Stimulated activated CD8-positive, alpha-beta memory T cell treated with anti-CD3 and anti-CD28 coated beads, Interleukin-7, amount 100 ng/mL, for 24 hours (primary cell): ENCODE results near the gene KRTAP9-9.
"Not testable (repeated sequence)": the region's sequence is repeated elsewhere in the genome, so short reads cannot be mapped to it uniquely, and the experiment has no call there.

Source experiments
- DNase-seq: peaks from one replicate; pipeline ENCODE4 v3.0.0-alpha.2; 2020; ENCODE audit warnings: low read depth

Gene KRTAP9-9

GRCh38 chr17:41255381-41256290, at the start of gene KRTAP9-9:
Gene KRTAP9-9 (plus strand): TSS chr17:41255384.
- not testable (repeated sequence) for DNase-seq

- DNase-seq, result no peak
Observed at GRCh38 chr17:41211845-41212466, 43.2 kb upstream of the KRTAP9-9 start.

GRCh38 chr17:41212524-41213169, 42.5 kb upstream of the KRTAP9-9 start:
- no peak for DNase-seq

- DNase-seq, result no peak
Observed at GRCh38 chr17:41215681-41216080, 39.5 kb upstream of the KRTAP9-9 start.

GRCh38 chr17:41223821-41224220, 31.4 kb upstream of the KRTAP9-9 start:
- no peak for DNase-seq

GRCh38 chr17:41226051-41226450, 29.1 kb upstream of the KRTAP9-9 start:
- no peak for DNase-seq

DNA sequence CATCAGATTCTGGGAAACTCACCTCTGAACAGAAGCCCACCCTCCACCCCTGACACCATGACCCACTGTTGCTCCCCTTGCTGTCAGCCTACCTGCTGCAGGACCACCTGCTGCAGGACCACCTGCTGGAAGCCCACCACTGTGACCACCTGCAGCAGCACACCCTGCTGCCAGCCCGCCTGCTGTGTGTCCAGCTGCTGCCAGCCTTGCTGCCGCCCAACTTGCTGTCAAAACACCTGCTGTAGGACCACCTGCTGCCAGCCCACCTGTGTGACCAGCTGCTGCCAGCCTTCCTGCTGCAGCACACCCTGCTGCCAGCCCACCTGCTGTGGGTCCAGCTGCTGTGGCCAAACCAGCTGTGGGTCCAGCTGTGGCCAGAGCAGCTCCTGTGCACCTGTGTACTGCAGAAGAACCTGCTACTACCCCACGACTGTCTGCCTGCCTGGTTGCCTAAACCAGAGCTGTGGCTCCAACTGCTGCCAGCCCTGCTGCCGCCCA, 28.5 kb upstream of the KRTAP9-9 start, which contains the start of gene KRTAP9-2:
KRTAP9-2 (plus strand) TSS at position 51 of the 498 bp plus-strand sequence; CDS start at position 58, 7 bp downstream.
- DNase-seq, result not testable (repeated sequence)

- DNase-seq, result no peak
Observed at GRCh38 chr17:41230094-41230493, 25.1 kb upstream of the KRTAP9-9 start.

DNA sequence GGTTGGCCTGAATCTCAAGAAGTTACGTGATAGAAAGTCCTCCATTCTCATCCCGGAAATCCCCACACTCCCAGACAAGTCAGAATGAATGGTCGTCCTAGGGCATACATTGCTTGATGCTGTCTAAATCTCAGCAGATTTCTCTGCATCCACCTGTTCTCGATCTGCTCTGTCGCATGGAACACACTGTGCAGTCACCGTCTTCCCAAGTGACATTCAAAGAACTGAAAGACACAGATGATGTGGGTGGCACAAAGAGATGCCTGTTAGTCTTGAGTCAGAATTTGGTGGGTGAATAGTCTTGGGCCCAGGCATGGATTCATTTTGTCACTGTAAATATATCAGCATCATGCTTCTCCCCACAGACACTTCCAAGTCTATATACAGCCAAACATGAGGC, 23.5 kb upstream of the KRTAP9-9 start:
- no peak for DNase-seq

- DNase-seq, result not testable (repeated sequence)
Observed at GRCh38 chr17:41232399-41233105, 22.6 kb upstream of the KRTAP9-9 start, which contains the start of gene KRTAP9-3. Gene KRTAP9-3 (plus strand): TSS chr17:41232449. CDS start chr17:41232502, 53 bp downstream.

DNA sequence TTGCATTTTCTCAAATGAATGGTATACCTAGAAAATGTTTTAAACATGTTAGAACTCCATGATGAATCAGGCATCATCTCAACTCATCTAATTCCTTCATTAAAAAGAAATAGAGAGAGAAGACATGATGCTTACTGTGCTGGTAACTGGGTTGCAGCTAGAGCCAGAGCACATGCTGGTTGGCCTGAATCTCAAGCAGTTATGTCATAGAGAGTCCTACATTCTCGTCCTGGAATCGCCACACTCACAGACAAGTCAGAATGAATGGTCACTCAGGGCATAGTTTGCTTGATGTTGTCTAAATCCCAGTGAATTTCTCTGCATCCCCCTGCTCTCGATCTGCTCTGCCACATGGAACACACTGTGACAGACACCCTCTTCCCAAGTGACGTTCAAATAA, 18.1 kb upstream of the KRTAP9-9 start:
- DNase-seq, result not testable (repeated sequence)

DNA sequence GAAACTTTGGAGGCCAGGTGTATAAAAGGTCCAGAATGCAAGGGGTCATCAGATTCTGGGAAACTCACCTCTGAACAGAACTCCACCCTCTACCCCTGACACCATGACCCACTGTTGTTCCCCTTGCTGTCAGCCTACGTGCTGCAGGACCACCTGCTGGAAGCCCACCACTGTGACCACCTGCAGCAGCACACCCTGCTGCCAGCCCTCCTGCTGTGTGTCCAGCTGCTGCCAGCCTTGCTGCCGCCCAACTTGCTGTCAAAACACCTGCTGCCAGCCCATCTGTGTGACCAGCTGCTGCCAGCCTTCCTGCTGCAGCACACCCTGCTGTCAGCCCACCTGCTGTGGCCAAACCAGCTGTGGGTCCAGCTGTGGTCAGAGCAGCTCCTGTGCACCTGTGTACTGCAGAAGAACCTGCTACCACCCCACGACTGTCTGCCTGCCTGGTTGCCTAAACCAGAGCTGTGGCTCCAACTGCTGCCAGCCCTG, 17.2 kb upstream of the KRTAP9-9 start, which contains the start of gene KRTAP9-8:
KRTAP9-8 (plus strand) TSS at position 51 of the 489 bp plus-strand sequence; CDS start at position 104, 53 bp downstream.
- DNase-seq, result not testable (repeated sequence)

DNA sequence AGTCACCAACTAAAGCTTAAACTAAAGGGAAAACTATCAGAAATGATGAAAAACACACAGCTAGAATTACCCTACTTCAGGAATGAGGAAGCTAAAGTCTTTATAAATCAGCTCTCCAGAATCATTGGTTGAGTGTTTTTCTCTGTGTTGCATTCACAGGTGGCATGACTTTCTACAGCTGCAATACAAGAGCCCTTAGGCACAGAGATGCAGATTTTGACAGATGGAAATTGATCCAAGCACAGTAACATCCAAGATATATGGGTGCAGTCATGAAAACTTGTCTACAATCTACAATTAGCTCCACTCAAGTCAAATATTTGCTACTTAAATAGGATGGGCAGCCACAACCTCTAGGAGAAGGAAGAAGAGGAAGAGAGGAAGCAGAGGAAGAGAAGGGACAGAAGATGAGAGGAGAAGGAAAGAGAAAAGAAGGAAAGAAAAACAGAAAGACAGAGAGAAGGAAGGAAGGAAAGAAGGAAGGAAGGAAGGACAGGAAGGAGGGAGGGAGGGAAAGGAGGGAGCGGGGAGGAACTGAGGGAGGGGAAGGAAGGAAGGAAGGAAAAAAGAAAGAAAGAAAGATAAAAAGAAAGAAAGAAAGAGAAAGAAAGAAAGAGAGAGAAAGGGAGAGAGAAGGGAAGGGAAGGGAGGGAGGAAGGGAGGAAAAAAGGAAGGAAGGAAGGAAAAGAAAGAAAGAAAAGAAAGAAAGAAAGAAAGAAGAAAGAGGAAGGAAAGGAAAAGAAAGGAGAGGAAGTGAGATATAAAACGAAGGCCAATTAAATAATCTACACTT, 8.0 kb upstream of the KRTAP9-9 start:
- DNase-seq, result not testable (repeated sequence)

GRCh38 chr17:41249637-41250240, 5.4 kb upstream of the KRTAP9-9 start, which contains the start of gene KRTAP9-4:
Gene KRTAP9-4 (plus strand): TSS chr17:41249687. CDS start chr17:41249721, 34 bp downstream.
- not testable (repeated sequence) for DNase-seq

DNA sequence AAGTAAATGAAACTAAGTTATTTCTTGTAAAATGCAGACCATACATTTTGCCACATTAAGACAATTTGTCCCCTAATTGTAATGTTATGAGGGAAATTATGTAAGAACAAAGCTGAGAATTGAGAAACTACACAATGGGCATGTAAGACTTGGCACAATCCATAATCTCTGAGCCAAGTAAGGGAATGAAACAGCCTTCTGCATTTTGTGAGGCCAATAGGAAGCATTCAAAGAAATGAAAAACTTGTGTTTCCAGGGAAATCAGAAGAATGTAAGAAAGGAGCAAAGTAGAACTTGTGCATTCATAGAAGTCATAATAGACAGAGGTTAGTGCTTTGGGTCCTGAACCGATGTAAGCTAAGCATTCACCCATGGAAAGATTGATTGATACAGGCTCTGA, 3.9 kb upstream of the KRTAP9-9 start:
- DNase-seq, result no peak

GRCh38 chr17:41254861-41255260, 323 bp upstream of the KRTAP9-9 start:
- no peak for DNase-seq

- no peak for DNase-seq
Observed at GRCh38 chr17:41256291-41256685, 1.1 kb downstream of the KRTAP9-9 start.

DNA sequence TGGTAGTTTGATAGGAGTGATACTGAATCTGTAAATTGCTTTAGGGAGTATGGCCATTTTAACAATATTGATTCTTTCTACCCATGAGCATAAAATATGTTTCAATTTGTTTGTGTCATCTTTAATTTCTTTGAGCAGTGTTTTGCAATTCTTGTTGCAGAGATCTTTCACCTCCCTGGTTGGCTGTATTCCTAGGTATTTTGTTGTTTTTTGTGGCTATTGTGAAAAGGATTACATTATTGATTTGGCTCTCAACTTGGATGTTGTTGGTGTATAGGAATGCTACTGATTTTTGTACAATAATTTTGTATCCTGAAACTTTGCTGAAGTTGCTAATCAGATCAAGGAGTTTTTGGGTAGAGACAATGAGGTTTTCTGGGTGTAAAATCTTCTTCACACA, 3.2 kb downstream of the KRTAP9-9 start:
- DNase-seq, result no peak

GRCh38 chr17:41263212-41263611, 8.0 kb downstream of the KRTAP9-9 start:
- no peak for DNase-seq

DNA sequence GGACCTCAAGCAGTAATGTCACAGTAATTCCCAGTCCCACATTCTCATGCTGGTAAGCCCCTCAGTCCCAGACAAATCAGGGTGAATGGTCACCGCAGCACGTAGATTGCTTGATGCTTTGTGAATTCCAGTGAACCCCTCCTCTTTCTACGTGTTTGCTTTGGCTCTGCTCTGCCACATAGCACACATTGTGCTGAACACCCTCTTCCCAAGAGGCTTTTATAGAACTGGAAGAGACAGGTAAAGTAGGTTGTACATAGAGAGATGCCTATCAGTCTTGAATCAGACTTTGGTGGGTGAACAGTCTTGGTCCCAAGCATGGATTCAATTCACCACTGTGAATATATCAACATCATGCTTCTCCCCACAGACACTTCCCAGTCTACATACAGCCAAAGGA, 9.4 kb downstream of the KRTAP9-9 start:
- DNase-seq, result no peak
